Glomerular endothelial cell (primary cell): ENCODE results near the gene ADGRG6. TPM values are rescaled to one million over a fixed set of nuclear protein-coding genes. Genes with fewer than 3 reads are reported as not detected.

ENCODE experiments used
- DNase-seq: peaks from one replicate; pipeline ENCODE4 v3.0.0-alpha.2; 2011; ENCODE audit warnings: low read depth, low spot score; ENCODE audit errors: extremely low read depth
- total RNA-seq: library from RNA; depleted of rRNA; stranded (reverse); fragments of >200 nt; gene quantifications from 2 replicates; pipeline ENCODE4 v1.2.3, GENCODE V29; 2015

Gene ADGRG6
- total RNA-seq, 1 donor from 2014 or later: 79.5 TPM

- no peak for DNase-seq
Observed at GRCh38 chr6:142289687-142290086, 12.1 kb upstream of the ADGRG6 start.

GRCh38 chr6:142290851-142291250 lies 11.0 kb upstream of the ADGRG6 start:
- DNase-seq: no peak

- DNase-seq: no peak
Observed at GRCh38 chr6:142291512-142291911, 10.3 kb upstream of the ADGRG6 start.

- no peak for DNase-seq
Observed at GRCh38 chr6:142292166-142292924, 9.5 kb upstream of the ADGRG6 start.

GRCh38 chr6:142293121-142293520 lies 8.7 kb upstream of the ADGRG6 start:
- no peak for DNase-seq

- DNase-seq: no peak
Observed at GRCh38 chr6:142294679-142295078, 7.1 kb upstream of the ADGRG6 start.

GRCh38 chr6:142296975-142297604 lies 4.7 kb upstream of the ADGRG6 start:
- DNase-seq: no peak

GRCh38 chr6:142297605-142297995 lies 4.2 kb upstream of the ADGRG6 start:
- DNase-seq: no peak

GRCh38 chr6:142297996-142298753 lies 3.6 kb upstream of the ADGRG6 start:
- DNase-seq: no peak

- no peak for DNase-seq
Observed at GRCh38 chr6:142300302-142300701, 1.5 kb upstream of the ADGRG6 start.

- DNase-seq: peak; percentile 57
Observed at GRCh38 chr6:142300758-142301650, 803 bp upstream of the ADGRG6 start.

- no peak for DNase-seq
Observed at GRCh38 chr6:142302421-142303175, 791 bp downstream of the ADGRG6 start.

GRCh38 chr6:142303176-142303533 lies 1.3 kb downstream of the ADGRG6 start:
- DNase-seq: no peak

GRCh38 chr6:142304241-142304640 lies 2.4 kb downstream of the ADGRG6 start:
- no peak for DNase-seq

GRCh38 chr6:142306736-142307135 lies 4.9 kb downstream of the ADGRG6 start:
- DNase-seq: no peak

- no peak for DNase-seq
Observed at GRCh38 chr6:142307963-142308748, 6.3 kb downstream of the ADGRG6 start.

- no peak for DNase-seq
Observed at GRCh38 chr6:142309426-142309825, 7.6 kb downstream of the ADGRG6 start.

GRCh38 chr6:142313284-142313683 lies 11.5 kb downstream of the ADGRG6 start:
- no peak for DNase-seq

GRCh38 chr6:142316791-142317368 lies 15.1 kb downstream of the ADGRG6 start:
- DNase-seq: no peak
